GM21515 (cell line): Measurements from ENCODE around the gene SYT15B.
"Not testable (repeated sequence)": the region's sequence is repeated elsewhere in the genome, so short reads cannot be mapped to it uniquely, and the experiment has no call there.

Experiments
- ATAC-seq: cut with Tn5 transposase; IDR thresholded peaks from one replicate; pipeline ENCODE4 v1.9.1; 2021; ENCODE audit not compliant: unreplicated experiment

SYT15B gene

DNA sequence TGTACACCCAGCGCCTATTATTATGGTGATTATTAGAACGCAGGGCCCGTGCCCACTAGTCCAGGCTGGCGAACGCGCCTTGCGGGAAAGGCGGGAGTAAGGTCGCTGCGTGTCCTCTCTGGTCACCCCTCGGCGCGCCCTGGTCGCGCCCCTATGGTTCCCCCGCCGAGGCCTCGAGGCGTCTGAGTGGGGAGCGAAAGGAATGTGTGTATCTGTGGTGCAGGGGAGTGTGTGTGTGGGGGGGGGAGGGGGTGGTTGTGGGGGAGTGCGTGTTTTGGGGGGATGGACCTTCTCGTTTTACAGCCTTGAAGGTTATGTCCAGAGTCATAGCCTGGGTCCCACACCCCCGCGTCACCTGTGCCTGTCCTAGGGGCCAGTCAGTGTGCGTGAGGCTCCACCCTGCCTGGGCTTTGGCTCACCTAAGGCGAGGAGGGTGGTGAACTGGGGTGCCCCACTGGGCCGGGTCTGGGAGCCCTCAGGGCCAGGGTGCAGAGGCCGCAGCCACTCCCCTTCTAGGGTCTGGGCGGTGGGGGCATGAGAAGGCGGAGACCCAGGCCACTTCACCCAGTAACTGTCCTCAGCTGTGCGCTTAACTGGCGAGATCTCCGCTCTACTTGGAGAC, at the start of gene SYT15B:
SYT15B (minus strand) TSS at position 39 of the 622 bp plus-strand sequence. CDS start 952 bp downstream, outside the sequence.
- ATAC-seq: not testable (repeated sequence)

DNA sequence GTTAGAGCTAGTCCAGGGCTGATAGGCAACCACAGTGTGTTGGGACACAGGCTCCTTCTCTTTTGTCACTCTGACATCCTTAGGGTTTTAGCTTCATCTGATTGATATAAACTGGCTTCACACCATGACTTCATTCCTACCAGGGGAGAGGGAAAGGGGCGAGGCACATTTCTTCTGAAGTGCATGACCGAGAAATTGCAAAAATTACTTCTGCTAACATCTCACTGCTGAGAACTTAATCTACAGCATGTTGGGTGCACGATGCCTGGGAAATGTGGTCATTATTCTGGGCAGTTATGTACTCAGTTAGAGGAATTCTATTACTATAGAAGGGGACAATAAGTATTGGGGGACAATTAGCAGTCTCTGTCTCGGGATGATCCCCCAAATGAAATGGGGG, 16.2 kb upstream of the SYT15B start:
- ATAC-seq: not testable (repeated sequence)

DNA sequence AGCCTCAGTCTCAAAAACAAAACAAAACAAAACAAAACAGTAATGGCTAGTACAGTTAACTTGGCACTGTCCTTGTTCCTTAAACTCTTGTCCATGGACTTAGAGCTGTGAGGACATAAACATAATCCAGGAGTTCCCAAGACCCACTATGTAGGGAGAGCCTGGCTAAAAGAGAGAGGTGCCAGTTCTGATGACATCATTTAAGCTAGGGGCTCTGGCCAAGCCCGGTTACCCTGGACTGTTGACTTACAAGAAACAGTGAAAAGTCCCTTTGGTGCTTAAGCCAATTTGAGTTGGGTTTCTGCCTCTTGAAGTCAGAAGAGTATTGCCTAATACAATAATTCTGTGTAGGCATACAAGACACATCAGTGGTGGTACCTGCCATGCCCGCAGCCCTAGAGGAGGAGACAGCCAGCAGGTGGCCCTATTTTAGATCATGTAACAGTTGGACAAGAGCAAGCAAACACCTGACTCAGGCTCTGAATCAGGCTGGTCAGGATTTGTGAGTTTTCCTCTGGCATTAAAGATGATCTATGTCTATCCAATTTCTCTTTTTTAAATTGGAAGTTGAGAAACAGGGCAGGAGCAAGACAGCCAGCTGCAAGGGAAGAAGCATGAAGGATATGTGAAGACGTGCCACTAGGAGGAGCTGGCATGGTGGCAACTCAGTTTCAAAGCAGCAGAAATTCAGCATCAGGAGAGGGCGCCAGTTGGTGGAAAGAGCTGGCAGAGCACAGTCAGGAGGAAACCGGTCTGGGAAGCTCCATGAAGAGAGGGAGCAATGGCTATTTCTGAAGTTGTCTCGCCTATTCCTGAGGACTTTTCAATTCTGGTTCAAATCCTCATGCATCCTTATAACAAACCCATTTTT, 12.2 kb upstream of the SYT15B start:
- not testable (repeated sequence) for ATAC-seq

DNA sequence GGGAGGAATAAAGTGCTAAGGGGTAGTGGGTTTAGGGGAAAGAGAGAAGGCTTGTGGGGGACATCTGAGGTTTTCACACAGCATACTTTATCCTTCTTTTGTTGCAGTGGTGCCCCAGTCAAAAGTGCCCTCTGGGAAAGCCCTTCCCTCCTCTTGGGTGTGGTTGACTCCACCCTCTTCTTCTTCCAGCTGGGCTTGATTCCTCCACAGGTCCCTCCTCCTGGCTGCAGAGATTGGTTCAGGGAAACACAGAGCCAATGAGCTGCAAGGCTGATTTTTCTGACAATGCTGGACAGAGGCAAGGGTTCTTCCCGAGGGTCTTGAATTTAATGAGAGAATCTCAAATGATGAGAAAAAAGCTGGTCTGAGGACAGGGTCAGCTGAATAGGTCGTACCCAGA, 7.4 kb upstream of the SYT15B start:
- not testable (repeated sequence) for ATAC-seq

DNA sequence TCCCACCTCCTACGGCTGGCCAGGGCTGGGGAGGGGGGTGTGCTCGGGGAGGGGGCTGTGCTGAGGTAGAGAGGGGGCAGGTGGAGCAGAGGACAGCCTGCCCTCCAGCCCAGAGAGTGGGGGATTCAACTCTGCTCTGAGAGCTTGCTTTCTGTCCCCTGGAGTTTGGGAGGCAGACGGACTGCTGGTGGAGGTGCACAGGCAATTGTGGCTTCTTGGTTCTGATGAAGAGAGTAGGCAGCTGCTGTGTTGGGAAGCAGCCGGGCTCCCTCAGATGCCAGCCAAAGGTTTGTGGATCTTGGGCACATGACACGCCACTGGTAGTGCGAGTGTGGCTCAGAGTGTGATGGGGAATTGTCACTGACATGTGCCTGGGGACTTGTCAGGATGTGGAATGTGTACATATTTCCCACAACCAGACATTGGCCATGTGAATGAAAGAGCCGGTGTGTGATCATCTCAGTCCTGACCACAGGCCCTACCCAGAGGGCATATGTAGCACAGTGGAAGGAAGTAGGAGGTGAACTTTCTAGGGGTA, 5.3 kb upstream of the SYT15B start:
- not testable (repeated sequence) for ATAC-seq

DNA sequence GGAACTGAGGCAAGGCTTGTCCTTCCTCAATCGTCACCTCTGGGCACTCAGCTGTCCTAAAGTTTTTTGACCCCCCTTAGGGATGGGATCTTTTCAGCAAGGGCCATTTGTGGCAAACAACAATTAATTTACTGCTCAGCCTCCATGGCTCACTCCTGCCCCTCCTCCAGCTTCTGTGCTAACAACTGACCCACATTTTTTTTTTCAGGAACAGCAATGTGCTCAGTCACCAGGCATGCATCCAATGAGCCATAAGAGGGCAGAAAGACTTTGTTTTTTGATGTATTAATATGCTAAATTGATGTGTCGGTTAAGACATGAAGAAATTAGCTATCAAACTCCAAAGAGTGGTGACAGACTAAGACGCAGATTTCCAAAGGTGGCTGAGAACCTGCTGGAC, 4.7 kb upstream of the SYT15B start:
- ATAC-seq: not testable (repeated sequence)

DNA sequence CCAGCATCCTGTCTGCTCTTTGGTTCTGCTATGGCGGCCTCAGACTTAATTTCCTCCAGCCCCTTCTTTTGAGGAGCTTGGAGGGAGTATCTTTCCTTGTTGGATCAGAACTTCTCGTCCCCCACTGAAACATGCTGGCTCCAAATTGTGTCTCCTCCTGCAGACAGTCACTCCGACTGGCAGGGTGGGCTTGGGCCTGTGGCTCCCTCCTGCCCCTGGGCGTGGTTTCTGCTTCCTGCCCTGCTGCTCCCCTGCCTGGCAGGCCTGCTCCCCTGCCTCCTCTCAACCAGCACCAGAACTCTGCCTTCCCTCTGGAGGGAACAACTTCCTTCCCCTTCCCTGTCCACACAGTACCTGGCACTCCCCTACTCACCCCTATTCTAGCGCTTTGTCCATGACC, 3.8 kb upstream of the SYT15B start:
- not testable (repeated sequence) for ATAC-seq

DNA sequence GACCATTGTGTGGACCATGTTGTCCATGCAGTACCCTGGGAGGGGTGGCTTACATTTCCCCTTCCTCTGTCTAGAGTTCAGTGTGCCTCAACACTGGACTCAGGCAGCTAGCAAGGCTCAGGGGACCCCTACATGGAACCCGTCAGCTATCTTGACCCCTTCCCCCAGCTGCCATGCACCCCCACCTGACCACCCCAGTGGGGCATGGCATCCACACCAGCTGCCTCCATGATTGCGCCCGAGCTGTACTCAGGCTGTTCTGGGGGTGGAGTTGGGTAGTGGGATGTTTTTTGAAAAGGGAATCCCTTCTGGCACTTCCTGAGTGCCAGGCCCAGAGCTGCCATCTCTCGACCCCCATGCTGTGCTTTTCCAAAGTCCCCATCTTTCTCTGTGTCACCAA, 1.8 kb upstream of the SYT15B start:
- not testable (repeated sequence) for ATAC-seq

DNA sequence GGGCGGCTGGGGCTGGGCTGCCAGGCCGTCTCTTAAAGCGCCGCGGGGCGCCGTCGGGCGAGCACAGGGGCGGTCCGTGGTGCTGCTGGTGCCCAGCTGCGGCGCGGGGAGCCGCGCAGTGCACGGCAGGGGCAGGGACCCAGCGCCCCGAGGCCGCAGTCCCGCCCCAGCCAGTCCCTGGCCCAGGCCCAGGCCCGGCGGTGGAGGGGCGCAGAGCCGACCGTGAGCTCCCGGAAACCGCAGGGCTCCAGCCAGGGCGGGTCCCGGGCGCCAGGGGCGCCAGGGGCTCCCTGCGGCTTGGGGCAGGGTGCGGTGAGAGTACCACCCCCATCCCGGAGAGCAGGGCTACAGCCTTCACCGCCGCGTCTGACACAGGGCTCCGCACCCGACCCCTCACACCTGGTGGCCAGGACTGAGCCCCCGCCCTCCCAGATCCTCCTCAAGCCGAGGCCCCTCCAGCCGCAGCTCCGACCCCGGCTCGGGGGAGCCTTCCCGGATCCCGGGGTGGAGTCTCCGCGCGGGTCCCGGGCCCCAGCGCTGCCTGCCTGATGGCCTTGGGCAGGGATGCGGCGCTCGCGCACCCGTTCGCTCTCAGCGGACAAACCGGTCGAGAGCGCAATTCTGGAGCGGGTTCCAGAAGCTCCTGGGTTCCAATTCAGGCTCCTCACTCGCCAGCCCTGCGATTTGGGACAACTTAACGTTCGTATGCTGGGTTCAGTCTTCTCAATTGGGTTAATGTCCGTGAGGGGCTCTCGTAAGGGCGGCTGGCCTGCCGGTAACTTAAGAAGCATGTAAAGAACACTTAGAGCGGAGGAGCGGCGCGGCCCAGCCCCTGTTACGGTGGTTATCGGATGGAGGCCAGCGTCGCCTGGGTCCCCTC, 478 bp downstream of the SYT15B start:
- not testable (repeated sequence) for ATAC-seq

DNA sequence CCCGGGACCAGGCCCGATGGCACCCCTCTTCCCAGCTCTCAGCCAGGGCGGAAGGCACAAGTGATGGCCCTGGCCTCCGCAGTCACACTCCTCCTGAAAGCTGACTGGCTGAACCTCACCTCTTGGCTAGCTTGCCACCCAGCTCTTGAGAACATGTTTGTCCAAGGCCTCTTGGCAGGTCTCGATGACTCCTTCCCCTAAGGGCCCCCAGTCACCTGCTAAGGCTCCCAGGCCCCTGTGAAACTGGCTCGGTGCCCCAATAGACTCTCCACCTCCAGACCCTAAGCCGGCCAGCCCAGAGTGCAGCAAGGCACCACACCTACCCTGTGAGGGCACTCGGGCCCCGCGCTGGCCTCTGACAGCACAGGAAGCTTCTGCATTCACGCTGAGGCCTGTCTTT, 4.5 kb downstream of the SYT15B start:
- not testable (repeated sequence) for ATAC-seq

DNA sequence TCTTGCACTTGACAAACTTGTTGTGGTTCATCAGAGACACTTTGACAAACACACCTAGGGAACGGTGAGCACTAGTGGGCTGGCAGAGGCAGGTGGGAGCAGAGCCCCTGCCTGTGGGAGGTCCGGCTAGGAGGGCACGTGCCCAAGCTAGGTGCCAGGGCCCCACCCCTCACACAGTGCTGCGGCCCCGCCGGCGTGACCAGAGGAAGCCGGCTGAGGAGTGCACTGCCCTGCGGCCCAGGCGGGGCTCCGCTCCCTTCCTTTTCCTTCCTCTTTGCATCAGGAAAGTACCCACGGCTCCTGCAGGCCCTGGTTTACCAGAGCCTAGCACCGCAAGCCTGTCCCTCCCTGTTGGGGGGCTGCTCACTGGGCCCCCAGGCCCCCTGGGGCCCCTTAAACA, 7.2 kb downstream of the SYT15B start:
- ATAC-seq: not testable (repeated sequence)

DNA sequence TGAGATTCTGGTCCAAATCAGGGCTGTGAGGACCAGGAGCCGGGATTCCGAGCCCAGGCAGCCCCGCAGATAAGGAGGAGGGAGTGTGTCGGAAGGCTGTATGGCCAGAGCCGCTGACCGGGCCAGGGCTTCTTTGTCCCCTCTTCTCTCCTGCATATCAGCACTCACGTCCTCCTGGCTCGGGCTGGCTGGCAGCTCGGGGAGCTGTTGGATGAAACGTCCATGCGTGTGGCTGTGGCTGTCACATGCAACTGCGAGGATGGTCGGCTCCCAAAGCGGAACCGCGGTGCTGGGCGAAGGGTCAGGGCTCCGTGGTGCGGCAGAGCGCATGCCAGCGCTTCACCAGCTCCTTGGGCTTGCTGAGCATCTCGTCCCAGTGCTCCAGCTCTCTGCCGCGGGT, 9.5 kb downstream of the SYT15B start:
- ATAC-seq: not testable (repeated sequence)

DNA sequence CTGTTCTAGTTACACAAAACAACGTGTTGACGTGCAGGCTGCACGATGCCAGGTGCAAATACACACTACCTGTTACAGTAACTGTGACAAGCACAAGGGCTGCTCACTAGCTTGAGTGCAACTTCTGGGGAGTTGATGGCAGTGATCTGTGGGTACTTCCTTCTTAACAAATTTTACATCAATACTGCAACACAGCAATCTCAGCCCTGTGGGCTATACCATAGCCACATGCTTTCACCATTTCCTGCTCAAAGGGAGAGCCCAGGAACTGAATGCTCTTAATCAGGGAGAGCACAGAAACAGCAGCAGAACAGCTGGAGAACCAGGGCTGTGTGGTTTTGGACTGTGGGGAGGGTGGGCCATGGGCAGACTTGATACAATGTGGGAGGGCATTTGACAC, 10.2 kb downstream of the SYT15B start:
- ATAC-seq: not testable (repeated sequence)

DNA sequence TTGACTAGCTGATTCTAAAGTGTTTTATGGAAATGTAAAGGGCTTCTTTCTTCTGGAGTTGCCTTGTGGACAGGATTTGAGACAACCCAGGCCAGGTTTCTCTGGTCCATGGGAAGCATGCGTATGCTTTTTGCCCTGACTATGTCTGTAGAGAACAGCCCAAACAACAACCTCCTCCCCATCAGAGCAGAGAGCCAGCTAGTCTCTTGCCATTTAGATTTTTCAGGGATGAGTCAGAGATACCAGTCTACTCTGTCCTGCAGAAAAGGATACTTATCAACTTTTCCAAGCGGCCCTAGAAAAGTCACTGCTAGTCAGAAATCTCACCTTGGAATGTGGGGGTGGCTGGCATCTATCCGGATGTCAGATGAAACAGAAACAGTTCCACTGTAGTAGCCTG, 11.6 kb downstream of the SYT15B start:
- not testable (repeated sequence) for ATAC-seq

DNA sequence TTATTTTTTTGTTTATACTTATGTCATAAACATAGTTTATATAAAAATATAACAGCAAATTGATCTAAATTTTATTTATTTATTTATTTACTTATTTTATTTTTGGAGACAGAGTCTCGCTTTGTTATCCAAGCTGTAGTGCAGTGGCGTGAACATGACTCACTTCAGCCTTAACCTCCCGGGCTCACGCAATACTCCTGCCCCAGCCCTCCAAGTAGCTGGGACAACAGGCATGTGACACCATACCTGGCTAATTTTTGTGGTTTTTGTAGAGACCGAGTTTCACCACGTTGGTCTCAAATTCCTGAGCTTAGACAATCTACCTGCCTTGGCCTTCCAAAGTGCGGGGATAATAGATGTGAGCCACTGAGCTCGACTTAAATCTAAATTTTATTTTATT, 13.0 kb downstream of the SYT15B start:
- not testable (repeated sequence) for ATAC-seq

DNA sequence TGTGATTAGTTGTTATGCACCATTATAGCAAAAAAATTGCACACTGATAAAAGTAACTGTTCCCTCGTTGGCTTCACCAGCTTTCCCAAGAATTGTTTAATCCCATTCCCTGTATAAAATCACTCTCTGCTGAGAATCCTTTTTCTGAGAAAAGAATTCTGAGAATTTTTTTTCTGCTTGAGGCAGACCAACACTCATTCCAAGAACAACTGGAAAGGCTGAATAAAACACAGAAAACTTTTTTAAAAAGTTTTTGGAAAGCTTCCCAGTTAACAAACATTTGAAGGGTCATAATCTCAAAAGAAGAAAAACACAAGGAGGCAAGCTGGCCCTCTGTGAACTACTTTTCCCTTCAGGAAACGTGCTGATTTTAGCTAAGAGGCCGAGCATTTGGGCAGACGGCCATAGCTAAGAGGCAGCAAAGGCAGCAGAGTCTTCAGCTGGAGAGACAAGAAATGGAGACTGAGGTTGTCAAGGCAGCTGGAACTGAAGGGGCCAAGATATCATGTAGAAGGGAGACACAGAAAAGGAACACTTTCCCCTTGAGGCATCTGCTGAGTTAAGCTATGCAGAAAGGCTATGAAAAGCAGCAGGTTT, 16.5 kb downstream of the SYT15B start:
- not testable (repeated sequence) for ATAC-seq

DNA sequence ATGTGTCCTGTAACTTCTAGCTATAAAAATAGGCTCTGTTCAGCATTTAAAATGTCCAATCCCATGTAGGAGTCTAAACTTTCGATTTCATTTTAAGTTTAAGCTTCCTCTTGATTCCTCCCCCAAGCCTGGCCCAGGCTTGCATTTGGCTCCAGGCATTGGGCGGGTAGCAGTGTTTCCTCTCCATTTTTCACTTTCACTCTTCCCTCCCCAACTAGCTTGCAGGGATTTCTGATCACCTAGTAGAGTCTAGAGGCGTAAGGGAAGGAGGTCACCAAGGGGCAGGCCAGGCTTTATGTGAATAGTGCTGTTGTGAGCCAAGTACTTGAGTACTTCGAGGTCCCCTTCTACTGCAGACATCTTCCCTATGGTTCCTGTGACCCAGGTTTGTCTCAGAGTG, 18.5 kb downstream of the SYT15B start:
- ATAC-seq: not testable (repeated sequence)

DNA sequence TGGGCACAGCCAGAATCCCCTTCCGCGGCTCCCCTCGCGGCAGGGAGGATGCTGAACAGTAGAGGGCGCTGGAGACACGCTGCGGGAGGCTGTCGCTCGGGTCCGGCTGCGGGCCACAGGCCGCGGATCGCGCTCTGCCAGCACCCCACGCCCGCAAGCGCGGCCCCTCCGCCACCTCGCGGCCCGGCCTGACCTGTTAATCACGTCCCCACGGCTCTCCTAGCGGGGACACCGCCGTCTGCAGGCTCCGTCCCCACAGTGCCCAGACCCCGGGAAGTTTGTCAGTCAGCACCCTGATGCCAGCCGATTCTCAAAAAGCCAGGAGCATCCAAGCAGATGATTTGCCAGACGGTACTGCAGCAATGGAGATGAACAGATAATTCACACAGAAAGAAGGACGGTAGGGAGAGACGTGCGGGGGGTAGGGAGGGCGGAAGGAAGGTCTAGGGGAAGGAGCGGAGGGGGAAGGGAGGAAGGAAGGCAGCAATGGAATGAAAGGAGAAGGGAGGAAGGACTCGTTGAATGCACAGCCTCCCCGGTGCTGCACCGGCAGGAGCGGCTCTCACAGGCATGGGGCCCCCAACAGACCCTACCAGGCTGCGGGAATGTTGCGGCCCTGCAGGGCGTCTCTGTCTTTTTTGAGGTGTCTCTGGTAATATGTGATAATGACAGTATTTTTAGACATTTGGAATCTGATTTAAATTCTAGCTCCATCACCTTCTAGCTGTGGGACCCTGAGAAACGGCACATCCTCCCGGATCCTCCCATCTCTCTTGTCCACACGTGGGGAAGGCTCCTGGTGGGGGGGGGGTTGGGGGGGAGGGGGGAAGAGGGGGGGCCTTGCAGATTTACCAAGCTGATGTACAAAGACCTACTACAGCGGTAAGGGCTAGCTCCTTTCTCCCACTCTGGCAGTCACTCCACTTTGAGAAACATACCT, 19.5 kb downstream of the SYT15B start:
- ATAC-seq: peak; percentile 71

DNA sequence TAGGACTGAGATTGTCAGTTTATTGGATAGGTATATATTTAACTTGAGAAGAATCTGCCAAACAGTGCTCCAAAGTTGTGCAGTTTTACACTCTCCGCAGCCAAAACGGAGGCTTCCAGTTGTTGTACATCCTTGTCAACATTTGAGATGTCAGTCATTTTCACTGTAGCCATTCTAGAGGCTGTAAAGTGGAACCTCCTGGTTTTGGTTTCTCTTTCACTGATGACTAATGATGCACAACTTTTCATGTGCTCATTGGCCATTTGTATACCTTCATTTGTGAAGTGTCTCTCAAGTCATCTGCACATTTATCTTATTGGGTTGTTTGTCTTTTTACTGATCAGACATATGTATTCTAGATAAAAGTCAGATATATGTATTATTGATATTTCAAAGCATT, 22.5 kb downstream of the SYT15B start:
- not testable (repeated sequence) for ATAC-seq
